Type B pancreatic cell (in vitro differentiated cells): ENCODE results near the gene SOCS7. TPM values are rescaled to one million over a fixed set of nuclear protein-coding genes. Genes with fewer than 3 reads are reported as not detected.

Experiments used
- DNase-seq: peaks from one replicate; pipeline ENCODE4 v3.0.0; 2021; ENCODE audit warnings: mixed read lengths; ENCODE audit not compliant: unreplicated experiment; ENCODE audit errors: extremely low spot score
- H3K27ac Mint-ChIP-seq: 2 replicates; pipeline ENCODE4 v1.8.0; 2021; ENCODE audit warnings: mild to moderate bottlenecking, mixed read lengths
- H3K27me3 Mint-ChIP-seq: 2 replicates; pipeline ENCODE4 v1.8.0; 2021; ENCODE audit warnings: mixed read lengths
- H3K36me3 Mint-ChIP-seq: 2 replicates; pipeline ENCODE4 v1.8.0; 2021; ENCODE audit warnings: mixed read lengths
- H3K4me1 Mint-ChIP-seq: one replicate; pipeline ENCODE4 v1.8.0; 2021; ENCODE audit warnings: mixed read lengths; ENCODE audit not compliant: unreplicated experiment
- H3K4me3 Mint-ChIP-seq: 2 replicates; pipeline ENCODE4 v1.8.0; 2021; ENCODE audit warnings: mild to moderate bottlenecking, mixed read lengths
- H3K9me3 Mint-ChIP-seq: 2 replicates; pipeline ENCODE4 v1.8.0; 2021; ENCODE audit warnings: mixed read lengths
- total RNA-seq: library from RNA; stranded (reverse); gene quantifications from 2 replicates; pipeline ENCODE4 v1.2.1, GENCODE V29; 2021; ENCODE audit warnings: low replicate concordance
- TF ChIP-seq, protein P1 (sequence below): fragments of 200-600 bp; sonication (generic); conservative IDR thresholded peaks from 2 replicates; pipeline ENCODE4 v1.5.0; 2021; ENCODE audit warnings: antibody characterized with exemption, mild to moderate bottlenecking

The SOCS7 gene
- total RNA-seq, 1 donor from 2014 or later = 25.8 TPM

DNA sequence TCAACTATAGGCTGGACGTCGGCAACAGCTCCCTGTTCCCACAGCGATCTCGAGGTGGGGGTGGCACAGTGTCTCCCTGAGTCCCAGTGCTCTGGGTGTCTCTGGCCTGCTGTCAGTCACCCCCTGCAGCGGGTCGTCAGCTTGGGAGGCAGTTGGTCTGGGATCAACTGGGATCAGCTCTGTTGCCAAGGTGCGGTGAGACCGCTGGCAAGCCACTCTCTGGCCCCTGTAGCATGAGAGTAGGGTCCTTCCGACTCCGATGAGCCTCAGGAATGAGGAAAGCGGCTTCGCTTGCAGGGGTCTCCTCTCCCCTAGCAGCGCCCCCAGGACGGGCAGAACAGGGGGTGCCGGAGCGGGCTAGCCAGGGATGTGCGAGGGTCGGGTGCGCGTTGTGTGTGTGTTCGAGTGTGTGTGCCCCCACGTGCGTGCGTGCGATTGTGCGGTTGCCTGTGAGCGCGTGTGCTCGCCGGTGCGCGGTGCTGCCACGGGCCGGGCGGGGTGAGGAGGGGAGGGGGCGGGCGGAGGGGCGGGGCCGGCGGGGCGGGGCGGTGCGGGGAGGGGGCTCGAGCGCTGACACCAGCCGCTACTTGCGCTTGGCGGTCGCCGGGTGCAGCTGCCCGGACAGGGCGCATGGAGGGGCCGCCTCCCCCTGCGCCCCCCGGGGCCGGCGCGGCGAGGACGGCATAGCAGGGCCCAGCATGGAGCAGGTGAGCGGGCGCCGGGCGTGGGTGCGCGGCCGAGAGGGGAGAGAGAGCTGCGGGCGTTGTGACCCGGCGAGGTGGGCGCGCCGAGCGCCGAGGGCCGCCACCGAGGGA, 67.3 kb downstream of the SOCS7 start:
- H3K27ac Mint-ChIP-seq = peak overlapping the region; percentile 72
- H3K27me3 Mint-ChIP-seq = peaks cover 41% of the 10 kb centered on the region
- H3K36me3 Mint-ChIP-seq = no peaks in the 10 kb centered on the region
- no peak for DNase-seq
- TF ChIP-seq, protein P1, sequence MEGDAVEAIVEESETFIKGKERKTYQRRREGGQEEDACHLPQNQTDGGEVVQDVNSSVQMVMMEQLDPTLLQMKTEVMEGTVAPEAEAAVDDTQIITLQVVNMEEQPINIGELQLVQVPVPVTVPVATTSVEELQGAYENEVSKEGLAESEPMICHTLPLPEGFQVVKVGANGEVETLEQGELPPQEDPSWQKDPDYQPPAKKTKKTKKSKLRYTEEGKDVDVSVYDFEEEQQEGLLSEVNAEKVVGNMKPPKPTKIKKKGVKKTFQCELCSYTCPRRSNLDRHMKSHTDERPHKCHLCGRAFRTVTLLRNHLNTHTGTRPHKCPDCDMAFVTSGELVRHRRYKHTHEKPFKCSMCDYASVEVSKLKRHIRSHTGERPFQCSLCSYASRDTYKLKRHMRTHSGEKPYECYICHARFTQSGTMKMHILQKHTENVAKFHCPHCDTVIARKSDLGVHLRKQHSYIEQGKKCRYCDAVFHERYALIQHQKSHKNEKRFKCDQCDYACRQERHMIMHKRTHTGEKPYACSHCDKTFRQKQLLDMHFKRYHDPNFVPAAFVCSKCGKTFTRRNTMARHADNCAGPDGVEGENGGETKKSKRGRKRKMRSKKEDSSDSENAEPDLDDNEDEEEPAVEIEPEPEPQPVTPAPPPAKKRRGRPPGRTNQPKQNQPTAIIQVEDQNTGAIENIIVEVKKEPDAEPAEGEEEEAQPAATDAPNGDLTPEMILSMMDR = no peak
- H3K9me3 Mint-ChIP-seq = no peaks in the 10 kb centered on the region
- peaks cover 8% of the 10 kb centered on the region for H3K4me1 Mint-ChIP-seq
- H3K4me3 Mint-ChIP-seq = peak overlapping the region; percentile 89

DNA sequence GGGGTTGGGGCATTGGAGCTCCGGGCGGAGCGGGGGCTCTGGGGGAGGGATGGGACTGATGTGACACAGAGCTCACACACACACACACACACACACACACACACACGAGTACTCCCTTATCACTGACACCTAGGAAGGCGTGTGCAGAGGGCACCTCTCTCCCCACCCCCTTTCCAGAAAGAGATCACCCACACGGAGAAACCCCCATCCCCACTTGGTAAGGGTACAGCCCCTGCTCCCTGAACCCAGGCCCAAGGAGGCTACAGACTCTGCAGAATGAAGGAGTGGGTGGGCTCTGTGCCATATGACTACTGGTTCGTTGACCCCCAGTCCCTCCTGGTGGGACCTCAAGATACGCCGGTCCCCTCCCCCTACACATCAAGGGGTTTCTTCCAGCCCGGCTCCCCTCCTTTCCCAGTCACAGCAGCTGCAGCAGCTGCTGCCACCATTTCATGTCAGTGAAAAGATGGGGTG, 67.9 kb downstream of the SOCS7 start:
- Mint-ChIP-seq H3K27ac (peak overlapping the region; percentile 18), H3K4me1 (peaks cover 12% of the 10 kb centered on the region), H3K9me3 (no peaks in the 10 kb centered on the region), H3K36me3 (no peaks in the 10 kb centered on the region), H3K4me3 (peak overlapping the region; percentile 76), H3K27me3 (peaks cover 43% of the 10 kb centered on the region)
- TF ChIP-seq, protein P1 = no peak
- no peak for DNase-seq

DNA sequence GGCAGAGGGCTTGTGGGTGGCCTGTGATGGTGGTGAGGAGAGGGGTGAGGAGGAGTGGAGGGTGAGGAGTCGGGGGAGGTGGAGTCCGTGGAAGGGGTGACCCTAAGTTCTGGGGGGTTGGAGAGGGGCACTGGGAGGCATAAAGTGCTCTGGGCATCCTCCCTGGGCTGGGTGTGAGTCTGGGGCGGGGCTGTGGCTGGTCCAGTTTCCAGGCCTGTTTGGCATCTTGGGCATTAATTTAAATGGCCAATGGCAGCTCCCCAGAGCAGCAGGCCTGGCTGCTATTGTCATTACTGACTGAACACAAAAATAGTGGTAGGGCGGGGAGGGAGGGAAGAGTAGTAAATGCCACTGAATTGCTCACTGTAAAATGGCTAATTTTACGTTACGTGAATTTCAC, 68.9 kb downstream of the SOCS7 start:
- Mint-ChIP-seq H3K4me1 (peaks cover 22% of the 10 kb centered on the region), H3K36me3 (no peaks in the 10 kb centered on the region), H3K9me3 (no peaks in the 10 kb centered on the region), H3K27ac (no peak overlapping the region), H3K27me3 (peaks cover 48% of the 10 kb centered on the region), H3K4me3 (peak overlapping the region; percentile 68)
- DNase-seq = no peak
- TF ChIP-seq, protein P1 = no peak

DNA sequence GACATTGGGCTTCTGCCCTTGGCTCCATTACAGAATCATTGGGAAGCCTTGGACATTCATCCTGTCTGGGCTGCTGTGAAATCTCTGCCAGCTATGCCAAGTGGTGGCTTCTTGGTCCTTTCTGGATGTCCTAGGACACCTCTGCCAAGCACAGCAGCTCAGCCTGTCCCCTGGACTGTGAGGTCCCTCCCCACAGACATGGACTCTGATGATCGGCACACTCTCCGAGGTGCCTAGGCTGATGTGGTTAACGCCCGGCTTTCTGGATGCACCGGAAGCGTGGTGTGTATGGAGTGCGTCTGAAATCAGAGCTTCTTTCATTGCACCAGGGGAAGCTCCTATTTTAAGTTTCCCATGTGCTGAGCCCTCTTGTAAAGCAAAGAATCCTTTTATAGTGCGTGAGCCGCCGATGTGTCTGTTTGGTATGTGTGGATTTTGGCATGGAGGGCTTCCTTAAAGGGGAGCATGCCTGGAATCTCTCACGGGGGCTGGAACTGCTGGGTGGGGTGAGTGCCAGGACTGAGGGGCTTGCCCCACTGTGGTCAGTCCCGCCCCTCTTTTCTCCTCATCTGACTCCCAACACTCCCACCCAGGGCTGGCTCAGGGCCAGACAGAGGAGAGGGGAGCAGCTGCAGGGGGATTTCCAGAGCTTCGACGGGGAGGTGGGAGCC, 69.7 kb downstream of the SOCS7 start:
- H3K9me3 Mint-ChIP-seq = no peaks in the 10 kb centered on the region
- peaks cover 48% of the 10 kb centered on the region for H3K27me3 Mint-ChIP-seq
- peak overlapping the region; percentile 68 for H3K4me3 Mint-ChIP-seq
- H3K4me1 Mint-ChIP-seq = peaks cover 23% of the 10 kb centered on the region
- H3K27ac Mint-ChIP-seq = no peak overlapping the region
- DNase-seq = no peak
- TF ChIP-seq, protein P1 = no peak
- H3K36me3 Mint-ChIP-seq = no peaks in the 10 kb centered on the region

DNA sequence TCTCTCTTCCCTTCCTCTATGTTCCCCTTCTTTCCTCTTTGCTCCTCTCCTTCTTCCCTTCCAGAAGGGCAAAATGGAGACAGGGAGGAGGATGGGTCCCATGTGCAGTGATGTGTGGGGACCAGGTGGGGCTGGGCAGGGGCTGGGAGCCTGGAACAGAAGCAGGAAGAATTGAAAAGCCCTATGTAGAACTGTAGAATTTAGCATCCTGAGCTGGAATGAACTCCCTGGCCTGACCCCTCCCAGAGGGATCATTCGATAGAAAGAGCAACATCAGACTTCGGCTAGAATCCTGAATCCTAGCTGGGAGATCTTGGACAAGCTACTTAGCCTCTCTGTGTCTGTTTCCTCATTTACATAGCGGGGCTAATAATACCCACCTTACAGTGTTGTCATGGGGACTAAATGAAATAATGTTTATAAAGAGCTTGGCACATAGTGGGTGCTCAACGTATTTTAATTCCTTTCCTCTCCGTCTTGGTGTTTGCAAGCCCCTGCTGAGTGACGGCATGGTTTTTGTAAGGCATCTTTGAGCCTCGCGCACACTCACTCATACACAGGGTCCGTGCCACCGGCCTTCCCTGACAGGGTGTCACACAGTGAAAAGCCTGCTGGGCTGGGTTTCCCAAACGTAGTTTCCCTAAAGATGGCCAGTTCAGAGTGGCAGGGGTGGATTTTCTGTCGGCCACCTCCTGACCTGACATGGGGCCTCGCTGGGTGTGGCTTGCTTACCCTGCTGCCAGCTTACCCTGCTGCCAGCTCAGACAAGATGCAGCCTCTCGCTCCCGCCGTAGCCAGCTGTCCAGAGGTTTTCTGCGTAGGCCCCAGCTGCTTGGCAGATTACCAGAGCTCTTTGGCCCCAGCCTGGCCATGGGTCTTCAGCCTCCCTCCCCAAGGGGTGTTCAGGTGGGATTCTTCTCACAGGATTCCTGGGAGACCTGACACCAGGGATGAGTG, 70.5 kb downstream of the SOCS7 start:
- Mint-ChIP-seq H3K4me3 (peak overlapping the region; percentile 41), H3K27ac (peak overlapping the region; percentile 55), H3K36me3 (no peaks in the 10 kb centered on the region), H3K27me3 (peaks cover 44% of the 10 kb centered on the region), H3K9me3 (no peaks in the 10 kb centered on the region), H3K4me1 (peaks cover 23% of the 10 kb centered on the region)
- TF ChIP-seq, protein P1 = no peak
- no peak for DNase-seq
